Epithelial cell of esophagus (primary cell): ENCODE results near the gene AP4E1.

Experiments used
- DNase-seq: peaks from one replicate; pipeline ENCODE4 v3.0.0; 2010; ENCODE audit warnings: low read depth
- H3K4me3 ChIP-seq: 2 replicates; pipeline ENCODE4 v1.5.1; 2011; ENCODE audit warnings: mild to moderate bottlenecking, low read length, control low read depth
- CTCF ChIP-seq: IDR thresholded peaks from 2 replicates; pipeline ENCODE4 v1.5.1; 2011; ENCODE audit warnings: low read depth, mild to moderate bottlenecking, low read length, control low read depth, inconsistent platforms; ENCODE audit not compliant: insufficient read depth; ENCODE audit errors: missing control alignments

AP4E1 gene

GRCh38 chr15:51007131-51007666, 98.7 kb downstream of the AP4E1 start:
- TF ChIP-seq CTCF = no peak
- H3K4me3 ChIP-seq = no peak overlapping the region

DNA sequence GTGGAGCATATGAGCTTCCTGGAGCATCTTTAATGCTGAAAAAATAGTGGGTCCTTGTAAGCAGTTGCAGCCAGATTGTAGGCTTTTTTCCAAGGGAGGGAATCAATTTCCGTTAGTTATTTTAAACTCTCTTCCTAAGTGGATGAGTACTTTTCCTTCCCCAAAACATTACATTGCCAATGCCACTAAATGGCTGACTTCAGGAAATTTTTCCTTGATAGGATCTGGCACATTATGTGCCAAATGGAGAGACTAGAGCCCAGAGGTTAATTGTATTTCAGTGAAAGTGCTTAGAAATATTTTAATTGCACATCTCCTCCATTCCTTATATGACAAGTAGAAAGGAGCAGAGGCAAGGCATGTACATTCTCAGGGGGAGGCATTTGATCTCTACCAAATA, 102.7 kb downstream of the AP4E1 start:
- TF ChIP-seq CTCF = no peak
- DNase-seq = no peak

More at GRCh38 chr15:51007131-51007666, 98.7 kb downstream of the AP4E1 start:
- DNase-seq = no peak

GRCh38 chr15:51016615-51017014, 108.1 kb downstream of the AP4E1 start:
- DNase-seq = no peak
- no peak for TF ChIP-seq CTCF

More for the DNA sequence above, 102.7 kb downstream of the AP4E1 start:
- H3K4me3 ChIP-seq = no peak overlapping the region

GRCh38 chr15:51022206-51022605, 113.7 kb downstream of the AP4E1 start:
- H3K4me3 ChIP-seq = no peak overlapping the region
- no peak for TF ChIP-seq CTCF
- no peak for DNase-seq

More at GRCh38 chr15:51016615-51017014, 108.1 kb downstream of the AP4E1 start:
- no peak overlapping the region for H3K4me3 ChIP-seq

GRCh38 chr15:51023499-51023898, 115.0 kb downstream of the AP4E1 start:
- no peak overlapping the region for H3K4me3 ChIP-seq
- TF ChIP-seq CTCF = no peak
- no peak for DNase-seq

DNA sequence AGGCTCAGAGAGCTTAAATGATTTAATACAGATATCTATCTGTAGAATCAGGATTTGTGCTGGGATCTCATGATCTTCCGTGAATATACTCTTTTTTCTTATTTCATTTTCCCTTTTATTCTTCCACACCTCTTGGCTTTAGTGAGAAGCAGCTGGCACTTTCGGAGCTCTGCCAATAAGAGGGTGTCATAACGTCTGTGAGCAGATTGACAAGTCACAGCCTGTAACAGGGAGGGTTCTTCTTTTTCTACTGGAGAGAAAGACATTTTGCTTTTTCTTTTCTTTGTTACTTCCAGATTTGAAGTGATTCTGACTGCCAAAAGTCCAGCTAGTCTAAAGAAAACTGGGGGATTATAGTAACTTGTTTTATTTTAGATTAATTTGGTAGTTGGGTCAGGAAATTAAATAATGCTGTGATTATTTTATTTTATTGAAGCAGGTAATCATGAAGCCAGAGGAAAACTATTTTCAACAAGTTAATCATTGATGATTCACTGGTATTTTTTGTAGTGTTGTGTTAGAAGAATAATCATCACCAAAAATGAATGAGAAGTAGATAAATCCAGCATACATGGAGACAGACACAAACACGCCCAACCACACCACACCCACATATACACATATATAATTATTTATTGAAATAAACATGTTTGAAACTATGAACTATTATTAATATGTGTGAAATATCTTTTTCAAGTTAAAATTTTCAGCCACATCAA, 116.4 kb downstream of the AP4E1 start:
- DNase-seq = peak; percentile 96
- H3K4me3 ChIP-seq = peak overlapping the region; percentile 24
- TF ChIP-seq CTCF = no peak

GRCh38 chr15:51025454-51025846, 117.0 kb downstream of the AP4E1 start:
- no peak for TF ChIP-seq CTCF
- DNase-seq = peak; percentile 20
- peak overlapping the region; percentile 20 for H3K4me3 ChIP-seq
